ENCODE measurements around the gene TMEM120A.

DNA sequence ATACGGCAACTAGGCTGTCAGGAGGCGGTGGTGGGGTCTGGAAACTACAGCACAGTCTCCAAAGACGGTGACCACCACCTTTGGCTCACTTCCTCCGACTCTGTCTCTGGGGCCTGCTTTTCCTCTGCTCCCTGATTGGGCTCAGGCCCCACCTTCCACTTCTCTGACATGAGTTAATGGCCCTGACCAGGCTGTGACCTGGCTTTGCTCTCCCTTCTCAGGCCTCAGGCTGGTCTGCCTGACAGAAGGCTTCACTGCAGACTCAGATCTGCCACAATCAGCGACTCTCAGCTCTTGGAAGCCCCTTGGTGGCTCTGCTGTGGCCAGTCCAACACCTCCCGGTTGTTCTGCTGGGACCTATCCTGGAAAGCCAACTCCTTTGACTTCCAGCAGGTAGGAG lies 45.7 kb upstream of the TMEM120A start:
- TF ChIP-seq, protein P1, sequence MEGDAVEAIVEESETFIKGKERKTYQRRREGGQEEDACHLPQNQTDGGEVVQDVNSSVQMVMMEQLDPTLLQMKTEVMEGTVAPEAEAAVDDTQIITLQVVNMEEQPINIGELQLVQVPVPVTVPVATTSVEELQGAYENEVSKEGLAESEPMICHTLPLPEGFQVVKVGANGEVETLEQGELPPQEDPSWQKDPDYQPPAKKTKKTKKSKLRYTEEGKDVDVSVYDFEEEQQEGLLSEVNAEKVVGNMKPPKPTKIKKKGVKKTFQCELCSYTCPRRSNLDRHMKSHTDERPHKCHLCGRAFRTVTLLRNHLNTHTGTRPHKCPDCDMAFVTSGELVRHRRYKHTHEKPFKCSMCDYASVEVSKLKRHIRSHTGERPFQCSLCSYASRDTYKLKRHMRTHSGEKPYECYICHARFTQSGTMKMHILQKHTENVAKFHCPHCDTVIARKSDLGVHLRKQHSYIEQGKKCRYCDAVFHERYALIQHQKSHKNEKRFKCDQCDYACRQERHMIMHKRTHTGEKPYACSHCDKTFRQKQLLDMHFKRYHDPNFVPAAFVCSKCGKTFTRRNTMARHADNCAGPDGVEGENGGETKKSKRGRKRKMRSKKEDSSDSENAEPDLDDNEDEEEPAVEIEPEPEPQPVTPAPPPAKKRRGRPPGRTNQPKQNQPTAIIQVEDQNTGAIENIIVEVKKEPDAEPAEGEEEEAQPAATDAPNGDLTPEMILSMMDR (IDR thresholded peaks at IDR 0.05), result no peak
- no peak for TF ChIP-seq MAX (IDR thresholded peaks at IDR 0.05; ENCODE audit: low read depth)
- no peak for TF ChIP-seq USF2 (IDR thresholded peaks at IDR 0.05; ENCODE audit: borderline replicate concordance, low read depth, low read length)
- TF ChIP-seq RAD21 (IDR thresholded peaks at IDR 0.05; ENCODE audit: low read length), result no peak
- TF ChIP-seq YY1 (IDR thresholded peaks at IDR 0.05; ENCODE audit: low read depth), result no peak
- TF ChIP-seq SMC3 (IDR thresholded peaks at IDR 0.05; ENCODE audit: low read depth, low read length), result no peak
- no peak for TF ChIP-seq TAF1 (IDR thresholded peaks at IDR 0.05; ENCODE audit: borderline replicate concordance, low read depth, low read length)
- TF ChIP-seq EP300 (IDR thresholded peaks at IDR 0.05; ENCODE audit: borderline replicate concordance in 1 of 2, low read depth in 1 of 2, low read length in 1 of 2), result no peak
- no peak for TF ChIP-seq POLR2AphosphoS5 (IDR thresholded peaks at IDR 0.05; ENCODE audit: low read depth, low read length)
- TF ChIP-seq, protein P2, sequence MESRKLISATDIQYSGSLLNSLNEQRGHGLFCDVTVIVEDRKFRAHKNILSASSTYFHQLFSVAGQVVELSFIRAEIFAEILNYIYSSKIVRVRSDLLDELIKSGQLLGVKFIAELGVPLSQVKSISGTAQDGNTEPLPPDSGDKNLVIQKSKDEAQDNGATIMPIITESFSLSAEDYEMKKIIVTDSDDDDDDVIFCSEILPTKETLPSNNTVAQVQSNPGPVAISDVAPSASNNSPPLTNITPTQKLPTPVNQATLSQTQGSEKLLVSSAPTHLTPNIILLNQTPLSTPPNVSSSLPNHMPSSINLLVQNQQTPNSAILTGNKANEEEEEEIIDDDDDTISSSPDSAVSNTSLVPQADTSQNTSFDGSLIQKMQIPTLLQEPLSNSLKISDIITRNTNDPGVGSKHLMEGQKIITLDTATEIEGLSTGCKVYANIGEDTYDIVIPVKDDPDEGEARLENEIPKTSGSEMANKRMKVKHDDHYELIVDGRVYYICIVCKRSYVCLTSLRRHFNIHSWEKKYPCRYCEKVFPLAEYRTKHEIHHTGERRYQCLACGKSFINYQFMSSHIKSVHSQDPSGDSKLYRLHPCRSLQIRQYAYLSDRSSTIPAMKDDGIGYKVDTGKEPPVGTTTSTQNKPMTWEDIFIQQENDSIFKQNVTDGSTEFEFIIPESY (IDR thresholded peaks at IDR 0.05; ENCODE audit: borderline replicate concordance, low read depth), result no peak
- TF ChIP-seq EZH2phosphoT487 (IDR thresholded peaks at IDR 0.05; ENCODE audit: borderline replicate concordance, low read depth), result no peak

Data from SK-N-SH (cell line).